Cardiac muscle cell (in vitro differentiated cells and primary cell): ENCODE data around the gene BRMS1L. TPM values are rescaled to one million over a fixed set of nuclear protein-coding genes. Genes with fewer than 3 reads are reported as not detected.
A peak's percentile ranks its signal among the peaks of the same experiment; 100 is the strongest.

Source experiments
- DNase-seq, 2 donors: peaks; one replicate each; pipeline versions ENCODE4 v3.0.0 to v3.0.0-alpha.2; 2010 to 2017; ENCODE audit warnings: low read depth in 1 of 2, low spot score in 1 of 2
- H3K27ac ChIP-seq: fragments of 200-600 bp; sonication (generic); 2 replicates; pipeline ENCODE4 v1.5.1; 2016
- H3K27me3 ChIP-seq: fragments of 200-600 bp; sonication (generic); 2 replicates; pipeline ENCODE4 v1.6.0; 2016; ENCODE audit warnings: control low read depth
- H3K36me3 ChIP-seq: fragments of 200-600 bp; sonication (generic); 2 replicates; pipeline ENCODE4 v1.5.1; 2016; ENCODE audit warnings: control low read depth
- H3K4me1 ChIP-seq: fragments of 200-600 bp; sonication (generic); 2 replicates; pipeline ENCODE4 v1.8.1; 2017; ENCODE audit warnings: low read depth, mild to moderate bottlenecking, mixed run types
- H3K4me3 ChIP-seq: fragments of 200-600 bp; sonication (generic); 2 replicates; pipeline ENCODE4 v1.5.1; 2016; ENCODE audit warnings: mild to moderate bottlenecking
- H3K9me3 ChIP-seq: fragments of 200-600 bp; sonication (generic); 2 replicates; pipeline ENCODE4 v1.5.1; 2017; ENCODE audit warnings: low read depth, mild to moderate bottlenecking, control low read depth
- CTCF ChIP-seq: IDR thresholded peaks from 2 replicates; pipeline ENCODE4 v1.5.1; 2012; ENCODE audit warnings: low read depth, mild to moderate bottlenecking, low read length
- polyA plus RNA-seq: library from polyadenylated mRNA; unstranded; fragments of >200 nt; fragmentation: Nextera tagmentation; extraction: Ambion mirVana; gene quantifications from 2 replicates; pipeline ENCODE4 v1.2.1, GENCODE V29; 2016
- total RNA-seq: library from RNA; depleted of rRNA; stranded (reverse); fragments of >200 nt; gene quantifications from 2 replicates; pipeline ENCODE4 v1.2.3, GENCODE V29; 2016

The BRMS1L gene
- total and polyA plus RNA-seq, 2 experiments from 2014 or later: 7.0 to 18.5 TPM

GRCh38 chr14:35789651-35790050 lies 36.5 kb upstream of the BRMS1L start:
- no peak for TF ChIP-seq CTCF
- Histone ChIP-seq H3K4me1 (no peaks in the 10 kb centered on the region), H3K27ac (no peak overlapping the region), H3K9me3 (no peaks in the 10 kb centered on the region), H3K36me3 (no peaks in the 10 kb centered on the region), H3K4me3 (no peak overlapping the region), H3K27me3 (no peaks in the 10 kb centered on the region)
- DNase-seq: no peak

- H3K27ac ChIP-seq: no peak overlapping the region
- H3K4me3 ChIP-seq: no peak overlapping the region
- no peaks in the 10 kb centered on the region for H3K27me3 ChIP-seq
- H3K4me1 ChIP-seq: no peaks in the 10 kb centered on the region
- DNase-seq: no peak
- no peaks in the 10 kb centered on the region for H3K9me3 ChIP-seq
- no peak for TF ChIP-seq CTCF
- no peaks in the 10 kb centered on the region for H3K36me3 ChIP-seq
These were observed 28.3 kb upstream of the BRMS1L start for GRCh38 chr14:35797796-35798195.

GRCh38 chr14:35806006-35806907 lies 19.9 kb upstream of the BRMS1L start:
- no peak for DNase-seq
- TF ChIP-seq CTCF: no peak
- Histone ChIP-seq H3K4me1 (peaks cover 14% of the 10 kb centered on the region), H3K9me3 (no peaks in the 10 kb centered on the region), H3K36me3 (no peaks in the 10 kb centered on the region), H3K27me3 (no peaks in the 10 kb centered on the region), H3K4me3 (peak overlapping the region; percentile 1), H3K27ac (no peak overlapping the region)

GRCh38 chr14:35807131-35807961 lies 18.8 kb upstream of the BRMS1L start:
- Histone ChIP-seq H3K4me3 (peak overlapping the region; percentile 56), H3K36me3 (no peaks in the 10 kb centered on the region), H3K4me1 (peaks cover 14% of the 10 kb centered on the region), H3K27me3 (no peaks in the 10 kb centered on the region), H3K9me3 (no peaks in the 10 kb centered on the region), H3K27ac (no peak overlapping the region)
- TF ChIP-seq CTCF: no peak
- DNase-seq: no peak

GRCh38 chr14:35808076-35808637 lies 18.0 kb upstream of the BRMS1L start:
- peaks cover 14% of the 10 kb centered on the region for H3K4me1 ChIP-seq
- H3K27me3 ChIP-seq: no peaks in the 10 kb centered on the region
- DNase-seq: no peak
- peak overlapping the region; percentile 56 for H3K4me3 ChIP-seq
- peak overlapping the region; percentile 90 for H3K27ac ChIP-seq
- no peaks in the 10 kb centered on the region for H3K36me3 ChIP-seq
- no peaks in the 10 kb centered on the region for H3K9me3 ChIP-seq
- TF ChIP-seq CTCF: no peak
